GM10248 (cell line): ENCODE data around the gene ZNF800.
A peak's percentile ranks its signal among the peaks of the same experiment; 100 is the strongest.

ENCODE experiments used
- CTCF ChIA-PET: fragments of 300-600 bp; sonication (Branson Sonifier 250); formaldehyde crosslinking; extraction: SDS; loops from one replicate; lab custom pipeline; 2021; ENCODE audit warnings: antibody characterized with exemption; lab: Yijun Ruan, JAX
- POLR2A ChIA-PET: fragments of 350-650 bp; sonication (Branson Sonifier 250); formaldehyde crosslinking; extraction: SDS; loops from one replicate; lab custom pipeline; 2020; ENCODE audit warnings: antibody characterized with exemption; lab: Yijun Ruan, JAX
- DNase-seq: peaks from one replicate; pipeline ENCODE4 v3.0.0; 2012; ENCODE audit errors: extremely low spot score
- CTCF ChIP-seq: IDR thresholded peaks from 2 replicates; pipeline ENCODE4 v1.5.1; 2012; ENCODE audit warnings: mild to moderate bottlenecking, low read depth; ENCODE audit errors: extremely low read depth, missing control alignments, control extremely low read depth

The ZNF800 gene

GRCh38 chr7:127419196-127419595 is 26.7 kb upstream of the ZNF800 start:
- no peak for DNase-seq
- ChIA-PET CTCF (interaction anchor here (1.0 to 2.5 kb wide), 2 partner anchors 14 to 28 kb away, joined by 3 to 6 read pairs; no protein-coding TSS in a partner anchor), POLR2A (no interaction called here)
- no peak for TF ChIP-seq CTCF

GRCh38 chr7:127418459-127418858 is 26.0 kb upstream of the ZNF800 start:
- DNase-seq: no peak
- TF ChIP-seq CTCF: no peak
- CTCF ChIA-PET: interaction anchor here (1.0 to 2.5 kb wide), 3 partner anchors 13 to 29 kb away, joined by 3 to 7 read pairs (median 6); no protein-coding TSS in a partner anchor
- POLR2A ChIA-PET: no interaction called here

GRCh38 chr7:127417346-127417745 is 24.8 kb upstream of the ZNF800 start:
- no peak for TF ChIP-seq CTCF
- peak; percentile 34 for DNase-seq
- ChIA-PET POLR2A (no interaction called here), CTCF (interaction anchor here (1.1 to 2.5 kb wide), 4 partner anchors 12 to 30 kb away, joined by 3 to 7 read pairs (median 5); no protein-coding TSS in a partner anchor)

- POLR2A ChIA-PET: interaction anchor here (0.7 kb wide), 1 partner anchor 23 kb away, joined by 3 read pairs; no protein-coding TSS in a partner anchor
- no peak for TF ChIP-seq CTCF
- no peak for DNase-seq
- CTCF ChIA-PET: interaction anchor here (1.3 to 1.7 kb wide), 2 partner anchors 9 to 11 kb away, joined by 4 to 6 read pairs; no protein-coding TSS in a partner anchor
Observed at GRCh38 chr7:127415060-127415742, 22.7 kb upstream of the ZNF800 start.

- no peak for DNase-seq
- ChIA-PET CTCF (interaction anchor here (1.3 to 1.7 kb wide), 2 partner anchors 8 to 10 kb away, joined by 4 to 6 read pairs; no protein-coding TSS in a partner anchor), POLR2A (interaction anchor here (0.7 kb wide), 1 partner anchor 22 kb away, joined by 3 read pairs; no protein-coding TSS in a partner anchor)
- TF ChIP-seq CTCF: no peak
Observed at GRCh38 chr7:127413962-127414361, 21.5 kb upstream of the ZNF800 start.

- ChIA-PET POLR2A (no interaction called here), CTCF (no interaction called here)
- TF ChIP-seq CTCF: no peak
- DNase-seq: no peak
Observed at GRCh38 chr7:127413326-127413725, 20.8 kb upstream of the ZNF800 start.
